PFSK-1 (cell line): ENCODE results near the gene SEC14L1.

Source experiments
- FOXP2 ChIP-seq: optimal IDR thresholded peaks from 2 replicates; pipeline ENCODE3; 2011; ENCODE audit warnings: borderline replicate concordance, control low read depth, inconsistent platforms; ENCODE audit not compliant: insufficient read depth; ENCODE audit errors: extremely low read length, extremely low read depth
- POLR2AphosphoS5 ChIP-seq: IDR thresholded peaks from 2 replicates; pipeline ENCODE4 v1.6.1; 2012; ENCODE audit warnings: low read depth, mild to moderate bottlenecking, control low read depth, low read length, moderate library complexity
- REST ChIP-seq, 2 experiments: IDR thresholded peaks; 2 replicates each; pipeline versions ENCODE4 v1.6.1 to v1.8.0; 2011 to 2012; ENCODE audit warnings: low read depth in 2 of 2, low read length in 2 of 2, control low read depth in 1 of 2, inconsistent platforms in 1 of 2, mild to moderate bottlenecking in 1 of 2, moderate library complexity in 1 of 2; ENCODE audit not compliant: insufficient read depth in 1 of 2
- SIN3A ChIP-seq: IDR thresholded peaks from 2 replicates; pipeline ENCODE4 v1.6.1; 2012; ENCODE audit warnings: mild to moderate bottlenecking, low read length, moderate library complexity, borderline replicate concordance; ENCODE audit not compliant: insufficient read depth
- TAF1 ChIP-seq: IDR thresholded peaks from 2 replicates; pipeline ENCODE4 v1.6.1; 2012; ENCODE audit warnings: low read length, control low read depth, borderline replicate concordance; ENCODE audit not compliant: insufficient read depth

Gene SEC14L1

GRCh38 chr17:77097631-77098180 is 43.1 kb upstream of the SEC14L1 start:
- TF ChIP-seq FOXP2 (no peak), POLR2AphosphoS5 (no peak), TAF1 (no peak), REST (IDR thresholded peaks at IDR 0.05; ENCODE audit: insufficient read depth in 1 of 2, low read depth in 2 of 2, low read length in 2 of 2) (no peak), SIN3A (no peak)

- TF ChIP-seq FOXP2 (no peak), SIN3A (no peak), REST (IDR thresholded peaks at IDR 0.05; ENCODE audit: insufficient read depth in 1 of 2, low read depth in 2 of 2, low read length in 2 of 2) (no peak), TAF1 (no peak), POLR2AphosphoS5 (no peak)
Observed at GRCh38 chr17:77098884-77099545, 41.8 kb upstream of the SEC14L1 start.

GRCh38 chr17:77099997-77100396 is 40.8 kb upstream of the SEC14L1 start:
- TF ChIP-seq REST (IDR thresholded peaks at IDR 0.05; ENCODE audit: insufficient read depth in 1 of 2, low read depth in 2 of 2, low read length in 2 of 2): no peak

GRCh38 chr17:77101521-77102410 is 39.0 kb upstream of the SEC14L1 start:
- TF ChIP-seq FOXP2: no peak
- no peak for TF ChIP-seq POLR2AphosphoS5
- TF ChIP-seq REST (IDR thresholded peaks at IDR 0.05; ENCODE audit: insufficient read depth in 1 of 2, low read depth in 2 of 2, low read length in 2 of 2): no peak
- no peak for TF ChIP-seq TAF1
- no peak for TF ChIP-seq SIN3A
